Measurements from ENCODE around the gene TSPAN5.

TSPAN5 gene

DNA sequence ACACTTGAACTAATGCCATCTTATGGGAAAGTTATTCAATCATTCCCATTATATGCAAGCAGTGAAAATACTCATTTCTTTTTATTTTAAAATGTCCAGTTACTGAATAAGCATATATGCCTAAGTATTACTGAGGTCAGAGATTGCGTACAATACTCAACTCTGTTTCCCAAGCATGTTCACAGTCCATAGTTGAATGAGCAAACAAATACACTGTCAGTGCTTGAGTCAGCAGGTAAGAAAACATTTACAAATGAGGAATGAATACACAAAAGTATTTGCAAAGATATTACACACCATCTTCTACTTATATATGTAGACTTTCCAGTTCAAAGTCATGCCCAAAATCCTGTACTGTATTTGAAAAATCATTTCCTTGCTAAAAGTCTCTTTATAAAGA lies 74.1 kb downstream of the TSPAN5 start:
- no peak overlapping the region for H2AK5ac ChIP-seq (ENCODE audit: low read depth, low read length)
- H3K27ac ChIP-seq (replicated peaks; ENCODE audit: low read length) = no peak overlapping the region
- no peak overlapping the region for H3K4me3 ChIP-seq (ENCODE audit: low read length in 2 of 2)
- H2AFZ ChIP-seq (ENCODE audit: low read length) = no peak overlapping the region
- H3K14ac ChIP-seq (ENCODE audit: low read length) = no peak overlapping the region
- H4K8ac ChIP-seq (ENCODE audit: low read depth, low read length) = no peak overlapping the region
- H3K27me3 ChIP-seq (ENCODE audit: control insufficient read depth in 3 of 3, insufficient read depth in 3 of 3, low read depth in 1 of 3, low read length in 3 of 3) = no peaks in the 10 kb centered on the region
- no peaks in the 10 kb centered on the region for H3K9me3 ChIP-seq (replicated peaks in 1 of 2; ENCODE audit: control insufficient read depth in 2 of 2, insufficient read depth in 1 of 2, low read depth in 1 of 2, low read length in 2 of 2)
- H2BK15ac ChIP-seq (ENCODE audit: low read length) = no peak overlapping the region
- DNase-seq (ENCODE audit: low spot score) = no peak
- H3K4me1 ChIP-seq (ENCODE audit: control insufficient read depth in 2 of 2, insufficient read depth in 1 of 2, low read depth in 1 of 2, low read length in 2 of 2) = peaks cover 13 to 19% of the 10 kb centered on the region in 2 donors
- H3K79me1 ChIP-seq (ENCODE audit: low read depth, low read length) = peaks cover 1% of the 10 kb centered on the region
- H3K36me3 ChIP-seq (replicated peaks in 1 of 2; ENCODE audit: control insufficient read depth in 2 of 2, insufficient read depth in 2 of 2, low read length in 2 of 2) = no peaks in the 10 kb centered on the region
- no peak overlapping the region for H3K23ac ChIP-seq (ENCODE audit: low read depth, low read length, poor library complexity)
- H4K91ac ChIP-seq (ENCODE audit: low read depth, low read length, poor library complexity) = no peak overlapping the region
- no peak overlapping the region for H2BK5ac ChIP-seq (ENCODE audit: low read length)
- WGBS, 2 donors (ENCODE audit: extremely low coverage in 2 of 2, insufficient read length in 2 of 2, insufficient replicate concordance in 1 of 2) = no CpG with 5 or more reads among the region's 1 CpG
- no peak overlapping the region for H3K18ac ChIP-seq (ENCODE audit: low read length)
- no peak overlapping the region for H3K9ac ChIP-seq (ENCODE audit: low read depth, low read length, poor library complexity)
- no peak overlapping the region for H3K4me2 ChIP-seq (ENCODE audit: insufficient read depth, low read length, poor library complexity, severe bottlenecking)
- H2BK120ac ChIP-seq (ENCODE audit: low read depth, low read length) = no peak overlapping the region
- no peak overlapping the region for H3K4ac ChIP-seq (ENCODE audit: low read length)
- H2BK12ac ChIP-seq (ENCODE audit: low read length) = no peak overlapping the region

DNA sequence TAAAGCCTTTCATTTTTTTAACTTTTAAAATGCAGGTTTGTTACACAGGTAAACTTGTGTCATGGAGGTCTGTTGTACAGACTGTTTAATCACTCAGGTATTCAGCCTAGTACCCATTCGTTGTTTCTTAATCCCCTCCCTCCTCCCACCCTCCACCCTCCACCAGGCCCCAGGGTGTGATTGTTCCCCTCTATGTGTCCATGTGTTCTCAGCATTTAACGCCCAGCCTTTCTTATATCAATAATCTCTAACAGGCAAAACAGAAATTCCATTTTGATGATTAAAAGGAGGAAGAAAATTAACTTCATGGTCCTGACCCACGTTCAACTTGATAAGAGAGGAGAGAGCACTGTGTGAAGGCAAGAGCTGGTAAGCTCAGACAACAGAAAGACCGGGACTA lies 75.1 kb downstream of the TSPAN5 start:
- Histone ChIP-seq H4K91ac (ENCODE audit: low read depth, low read length, poor library complexity) (no peak overlapping the region), H3K9me3 (replicated peaks in 1 of 2; ENCODE audit: control insufficient read depth in 2 of 2, insufficient read depth in 1 of 2, low read depth in 1 of 2, low read length in 2 of 2) (no peaks in the 10 kb centered on the region), H2BK15ac (ENCODE audit: low read length) (no peak overlapping the region), H3K4me2 (ENCODE audit: insufficient read depth, low read length, poor library complexity, severe bottlenecking) (no peak overlapping the region), H2BK5ac (ENCODE audit: low read length) (no peak overlapping the region), H3K79me1 (ENCODE audit: low read depth, low read length) (peaks cover 1% of the 10 kb centered on the region), H2BK12ac (ENCODE audit: low read length) (no peak overlapping the region), H3K9ac (ENCODE audit: low read depth, low read length, poor library complexity) (no peak overlapping the region), H3K23ac (ENCODE audit: low read depth, low read length, poor library complexity) (no peak overlapping the region), H3K27me3 (ENCODE audit: control insufficient read depth in 3 of 3, insufficient read depth in 3 of 3, low read depth in 1 of 3, low read length in 3 of 3) (no peaks in the 10 kb centered on the region), H2BK120ac (ENCODE audit: low read depth, low read length) (no peak overlapping the region), H3K27ac (replicated peaks; ENCODE audit: low read length) (no peak overlapping the region), H4K8ac (ENCODE audit: low read depth, low read length) (no peak overlapping the region), H2AK5ac (ENCODE audit: low read depth, low read length) (no peak overlapping the region), H3K4me1 (ENCODE audit: control insufficient read depth in 2 of 2, insufficient read depth in 1 of 2, low read depth in 1 of 2, low read length in 2 of 2) (peaks cover 13 to 22% of the 10 kb centered on the region in 2 donors), H3K18ac (ENCODE audit: low read length) (no peak overlapping the region), H3K36me3 (replicated peaks in 1 of 2; ENCODE audit: control insufficient read depth in 2 of 2, insufficient read depth in 2 of 2, low read length in 2 of 2) (no peaks in the 10 kb centered on the region), H3K14ac (ENCODE audit: low read length) (no peak overlapping the region), H3K4me3 (ENCODE audit: low read length in 2 of 2) (no peak overlapping the region), H3K4ac (ENCODE audit: low read length) (no peak overlapping the region), H2AFZ (ENCODE audit: low read length) (no peak overlapping the region)
- no CpG with 5 or more reads among the region's 4 CpGs for WGBS, 2 donors (ENCODE audit: extremely low coverage in 2 of 2, insufficient read length in 2 of 2, insufficient replicate concordance in 1 of 2)
- DNase-seq (ENCODE audit: low spot score) = no peak

DNA sequence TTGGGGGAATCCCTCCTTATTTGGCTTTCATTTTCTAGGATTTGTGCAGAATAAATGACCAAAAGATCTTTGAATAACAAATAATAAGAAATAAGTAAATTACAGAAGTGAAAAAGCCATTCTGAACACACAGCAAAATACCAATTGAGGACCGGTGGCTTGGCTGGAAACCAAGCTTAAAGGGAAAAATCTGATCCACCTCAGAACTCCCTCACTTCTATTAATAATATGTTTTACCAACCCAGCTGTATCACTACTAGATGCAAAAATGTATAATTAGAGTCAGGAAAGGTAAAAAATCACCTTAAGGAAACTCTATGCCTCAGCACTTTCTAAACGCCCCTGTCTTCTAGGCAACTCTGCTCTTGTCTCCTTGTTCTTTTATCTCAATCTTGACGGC lies 77.3 kb downstream of the TSPAN5 start:
- Histone ChIP-seq H2AK5ac (ENCODE audit: low read depth, low read length) (no peak overlapping the region), H2BK15ac (ENCODE audit: low read length) (no peak overlapping the region), H3K18ac (ENCODE audit: low read length) (no peak overlapping the region), H3K4me2 (ENCODE audit: insufficient read depth, low read length, poor library complexity, severe bottlenecking) (no peak overlapping the region), H2AFZ (ENCODE audit: low read length) (no peak overlapping the region), H2BK120ac (ENCODE audit: low read depth, low read length) (no peak overlapping the region), H4K8ac (ENCODE audit: low read depth, low read length) (no peak overlapping the region), H3K23ac (ENCODE audit: low read depth, low read length, poor library complexity) (no peak overlapping the region), H3K27me3 (ENCODE audit: control insufficient read depth in 3 of 3, insufficient read depth in 3 of 3, low read depth in 1 of 3, low read length in 3 of 3) (no peaks in the 10 kb centered on the region), H3K4me3 (ENCODE audit: low read length in 2 of 2) (no peak overlapping the region), H3K4ac (ENCODE audit: low read length) (no peak overlapping the region), H3K14ac (ENCODE audit: low read length) (no peak overlapping the region), H3K9ac (ENCODE audit: low read depth, low read length, poor library complexity) (no peak overlapping the region), H3K9me3 (replicated peaks in 1 of 2; ENCODE audit: control insufficient read depth in 2 of 2, insufficient read depth in 1 of 2, low read depth in 1 of 2, low read length in 2 of 2) (no peaks in the 10 kb centered on the region), H3K27ac (replicated peaks; ENCODE audit: low read length) (no peak overlapping the region), H2BK5ac (ENCODE audit: low read length) (no peak overlapping the region), H3K79me1 (ENCODE audit: low read depth, low read length) (no peaks in the 10 kb centered on the region), H3K4me1 (ENCODE audit: control insufficient read depth in 2 of 2, insufficient read depth in 1 of 2, low read depth in 1 of 2, low read length in 2 of 2) (peaks cover 3 to 15% of the 10 kb centered on the region in 2 donors), H2BK12ac (ENCODE audit: low read length) (no peak overlapping the region), H3K36me3 (replicated peaks in 1 of 2; ENCODE audit: control insufficient read depth in 2 of 2, insufficient read depth in 2 of 2, low read length in 2 of 2) (no peaks in the 10 kb centered on the region), H4K91ac (ENCODE audit: low read depth, low read length, poor library complexity) (no peak overlapping the region)
- no CpG with 5 or more reads among the region's 3 CpGs for WGBS, 2 donors (ENCODE audit: extremely low coverage in 2 of 2, insufficient read length in 2 of 2, insufficient replicate concordance in 1 of 2)
- DNase-seq (ENCODE audit: low spot score) = no peak

DNA sequence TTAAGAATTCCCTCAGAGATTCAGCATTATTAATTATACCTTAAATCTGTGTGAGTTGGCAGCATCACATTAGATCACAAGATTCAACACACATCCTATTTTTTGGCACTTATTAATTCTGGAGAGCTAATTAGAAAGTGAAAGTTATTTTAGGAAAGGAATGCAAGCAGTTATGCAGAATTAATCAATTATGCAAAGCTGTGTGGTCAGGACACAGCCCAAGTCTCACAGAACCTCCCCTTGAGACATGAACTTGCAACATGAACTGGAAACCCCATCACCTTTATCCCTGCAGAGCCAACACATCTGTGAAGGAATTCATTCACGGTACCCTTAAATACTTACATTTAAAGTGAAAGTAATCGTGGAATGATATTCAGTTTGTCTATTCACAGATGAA lies 80.5 kb downstream of the TSPAN5 start:
- Histone ChIP-seq H3K27me3 (ENCODE audit: control insufficient read depth in 3 of 3, insufficient read depth in 3 of 3, low read depth in 1 of 3, low read length in 3 of 3) (no peaks in the 10 kb centered on the region), H3K4me3 (ENCODE audit: low read length in 2 of 2) (no peak overlapping the region), H3K9me3 (replicated peaks in 1 of 2; ENCODE audit: control insufficient read depth in 2 of 2, insufficient read depth in 1 of 2, low read depth in 1 of 2, low read length in 2 of 2) (no peaks in the 10 kb centered on the region), H4K91ac (ENCODE audit: low read depth, low read length, poor library complexity) (no peak overlapping the region), H2AK5ac (ENCODE audit: low read depth, low read length) (no peak overlapping the region), H3K27ac (replicated peaks; ENCODE audit: low read length) (no peak overlapping the region), H2BK120ac (ENCODE audit: low read depth, low read length) (no peak overlapping the region), H2AFZ (ENCODE audit: low read length) (no peak overlapping the region), H3K14ac (ENCODE audit: low read length) (no peak overlapping the region), H3K4ac (ENCODE audit: low read length) (no peak overlapping the region), H2BK12ac (ENCODE audit: low read length) (no peak overlapping the region), H4K8ac (ENCODE audit: low read depth, low read length) (no peak overlapping the region), H3K18ac (ENCODE audit: low read length) (no peak overlapping the region), H3K23ac (ENCODE audit: low read depth, low read length, poor library complexity) (no peak overlapping the region), H3K36me3 (replicated peaks in 1 of 2; ENCODE audit: control insufficient read depth in 2 of 2, insufficient read depth in 2 of 2, low read length in 2 of 2) (no peaks in the 10 kb centered on the region), H3K4me1 (ENCODE audit: control insufficient read depth in 2 of 2, insufficient read depth in 1 of 2, low read depth in 1 of 2, low read length in 2 of 2) (peaks cover 0 to 17% of the 10 kb centered on the region in 2 donors), H2BK5ac (ENCODE audit: low read length) (no peak overlapping the region), H3K79me1 (ENCODE audit: low read depth, low read length) (no peaks in the 10 kb centered on the region), H3K4me2 (ENCODE audit: insufficient read depth, low read length, poor library complexity, severe bottlenecking) (no peak overlapping the region), H3K9ac (ENCODE audit: low read depth, low read length, poor library complexity) (no peak overlapping the region), H2BK15ac (ENCODE audit: low read length) (no peak overlapping the region)
- no CpG with 5 or more reads among the region's 2 CpGs for WGBS, 2 donors (ENCODE audit: extremely low coverage in 2 of 2, insufficient read length in 2 of 2, insufficient replicate concordance in 1 of 2)
- DNase-seq (ENCODE audit: low spot score) = no peak
